ENCODE measurements around the gene FAR2.
"Not testable (repeated sequence)": the region's sequence is repeated elsewhere in the genome, so short reads cannot be mapped to it uniquely, and the experiment has no call there.

The FAR2 gene

DNA sequence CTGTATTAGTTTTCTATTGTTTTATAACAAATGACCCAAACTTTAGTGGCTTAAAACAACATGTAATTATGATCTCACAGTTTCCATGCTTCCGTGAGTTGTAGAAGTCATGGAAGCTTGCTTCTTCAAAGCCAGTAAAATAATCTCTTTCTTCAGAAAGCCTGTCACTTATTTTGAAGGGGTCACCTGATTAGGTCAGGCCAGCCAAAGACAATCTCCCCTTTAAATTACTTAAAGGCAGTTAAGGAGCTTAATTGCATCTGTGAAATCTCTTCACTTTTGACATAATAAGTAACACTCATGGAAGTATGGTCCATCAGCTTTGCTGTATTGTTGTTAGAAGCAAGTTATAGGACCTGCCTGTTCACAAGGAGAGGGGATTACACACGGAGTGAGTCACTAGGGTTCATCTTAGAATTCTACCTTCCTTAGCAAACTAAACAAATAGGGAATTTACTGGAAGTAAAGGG lies 89.8 kb downstream of the FAR2 start:
- no peak for DNase-seq

DNA sequence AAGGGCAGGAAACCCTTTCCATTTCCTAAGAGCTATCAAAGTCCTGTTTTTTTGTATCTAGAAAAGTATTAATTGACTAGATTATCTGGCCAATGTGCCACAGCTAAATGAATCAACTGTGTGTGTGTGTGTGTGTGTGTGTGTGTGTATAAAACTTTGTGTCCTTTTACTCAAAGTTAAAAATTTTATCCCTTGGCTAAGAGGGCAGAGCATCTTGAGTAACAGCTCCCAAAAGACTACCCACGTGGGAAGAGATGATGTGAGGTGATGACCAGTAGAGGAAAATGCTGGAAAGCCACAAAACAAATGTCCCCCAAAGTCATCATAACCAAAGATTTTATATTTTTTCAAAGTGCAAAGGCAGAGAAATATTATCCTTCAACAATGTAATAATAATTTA lies 90.3 kb downstream of the FAR2 start:
- no peak for DNase-seq

DNA sequence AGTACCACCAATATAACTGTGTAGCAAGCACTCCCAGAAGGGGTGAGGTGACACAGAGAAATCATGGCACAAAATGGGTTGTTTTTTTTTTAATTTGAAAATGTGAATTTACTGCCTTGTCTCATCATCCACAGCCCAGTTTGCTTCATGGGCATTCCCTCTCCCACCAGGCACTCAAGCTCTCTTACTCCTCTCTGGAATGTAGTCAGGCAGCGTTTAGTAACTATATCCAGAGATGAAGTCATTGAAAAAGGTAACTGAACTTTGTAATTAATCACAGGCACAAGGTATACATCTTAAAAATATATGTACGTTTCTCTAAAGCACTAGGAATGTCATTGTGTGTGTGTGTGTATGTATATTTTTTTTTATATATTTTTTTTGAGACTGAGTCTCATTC lies 91.4 kb downstream of the FAR2 start:
- DNase-seq: no peak

DNA sequence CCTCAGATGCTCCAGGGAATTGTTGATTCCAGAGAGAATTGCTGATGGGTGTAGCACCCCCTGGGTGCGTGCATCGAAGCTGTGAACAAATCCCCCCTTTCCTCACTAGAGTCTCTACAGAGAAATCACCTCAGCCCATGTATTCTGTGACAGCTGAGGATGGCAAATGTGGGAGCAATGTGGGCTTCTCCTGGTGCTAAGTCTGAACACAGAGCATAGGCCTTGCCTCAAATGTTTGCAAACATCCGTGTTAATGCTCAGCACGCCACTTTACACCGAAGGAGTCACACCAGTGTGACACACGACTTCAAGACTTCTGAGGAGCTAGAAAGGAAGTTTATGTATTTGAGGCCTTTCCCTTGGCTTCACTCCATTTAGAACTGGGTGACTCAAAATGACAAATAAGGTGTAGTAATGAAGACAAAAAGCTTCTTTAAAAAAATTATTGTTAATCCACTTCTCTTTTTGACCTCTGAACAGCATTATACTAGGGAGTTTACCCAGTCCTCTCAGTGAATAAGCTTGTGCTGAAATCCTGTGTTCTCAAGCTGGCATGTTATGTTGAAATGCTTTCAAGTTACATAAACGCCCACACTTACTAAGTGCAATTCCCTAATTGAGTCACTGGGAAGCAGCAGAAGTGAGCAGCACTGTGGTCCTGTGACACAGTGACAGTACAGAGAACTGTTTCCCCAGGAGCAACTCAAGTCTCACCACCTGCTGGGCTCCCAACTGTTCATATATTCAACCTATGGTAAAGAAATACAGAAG lies 92.9 kb downstream of the FAR2 start:
- DNase-seq: peak; percentile 29 to 62

DNA sequence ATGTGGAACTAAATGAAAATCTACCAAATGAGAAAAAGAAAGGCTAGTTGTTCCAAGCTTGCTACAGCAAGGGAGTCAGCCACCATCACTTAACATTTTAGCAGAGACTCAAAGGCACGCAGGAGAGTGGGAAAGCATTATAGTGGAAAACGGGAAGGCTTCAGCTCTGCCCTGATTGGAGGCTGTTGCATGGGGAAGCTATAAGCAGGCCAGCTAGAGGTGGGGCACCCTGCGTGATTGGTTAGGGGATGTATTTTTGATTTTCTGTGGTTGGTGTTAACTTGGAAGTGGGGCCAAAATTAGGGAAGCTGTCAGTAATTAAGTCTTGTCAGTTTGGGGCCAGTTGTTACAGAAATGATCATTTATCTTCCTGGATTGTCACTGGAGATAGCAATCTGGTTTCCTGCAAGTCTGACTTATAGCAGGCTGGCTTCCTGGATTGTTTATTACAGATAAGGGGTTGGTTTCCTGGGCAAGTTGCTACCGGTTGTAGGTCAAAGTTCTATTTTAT lies 93.9 kb downstream of the FAR2 start:
- DNase-seq: peak; percentile 29 to 74

DNA sequence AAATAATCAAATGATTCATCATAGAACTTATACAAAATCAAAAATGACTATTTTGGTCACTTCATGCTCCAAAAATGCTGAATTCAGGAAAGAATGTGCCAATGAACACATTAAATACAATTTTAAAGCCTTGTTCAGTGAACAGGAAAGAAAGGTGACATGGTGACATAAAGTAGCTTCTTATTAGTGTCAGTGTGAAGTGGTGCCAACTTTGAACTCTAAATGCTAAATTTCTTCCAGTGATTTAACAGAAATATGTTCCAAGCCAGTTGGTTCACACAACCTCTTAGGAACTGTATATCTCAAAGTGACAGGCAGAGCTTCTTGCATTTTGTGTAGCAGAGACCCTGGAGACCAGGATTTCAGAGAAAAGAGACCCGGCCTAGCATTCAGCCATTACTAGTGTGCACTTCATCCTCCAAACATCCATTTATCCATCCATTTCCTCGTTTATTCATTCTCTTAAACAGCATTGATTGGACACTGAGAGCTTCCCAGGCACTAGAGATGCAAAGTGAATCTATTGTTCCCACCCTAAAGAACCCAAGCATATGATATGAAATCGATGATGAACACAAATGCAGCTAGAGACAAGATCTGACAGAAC lies 95.2 kb downstream of the FAR2 start:
- peak in 1 of 2 experiments; percentile 34 for DNase-seq

DNA sequence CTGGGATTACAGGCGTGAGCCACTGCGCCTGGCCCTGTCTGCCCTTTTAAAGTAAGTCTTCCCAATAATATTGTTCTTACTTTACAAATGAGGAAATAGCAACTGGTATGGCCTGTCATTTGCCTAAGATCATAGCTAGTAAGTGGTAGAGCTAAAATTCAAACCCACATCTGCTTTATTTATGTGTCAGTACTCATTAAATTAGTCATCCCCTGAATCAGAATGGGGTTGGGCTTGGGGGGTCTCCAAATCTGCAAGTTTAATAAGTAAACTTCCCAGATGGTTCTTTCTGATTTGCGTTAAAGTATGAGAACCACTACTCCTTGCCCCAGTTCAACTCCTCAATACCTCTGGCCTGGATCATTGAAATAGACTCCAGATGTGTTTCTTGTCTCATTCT lies 96.2 kb downstream of the FAR2 start:
- DNase-seq: no peak

DNA sequence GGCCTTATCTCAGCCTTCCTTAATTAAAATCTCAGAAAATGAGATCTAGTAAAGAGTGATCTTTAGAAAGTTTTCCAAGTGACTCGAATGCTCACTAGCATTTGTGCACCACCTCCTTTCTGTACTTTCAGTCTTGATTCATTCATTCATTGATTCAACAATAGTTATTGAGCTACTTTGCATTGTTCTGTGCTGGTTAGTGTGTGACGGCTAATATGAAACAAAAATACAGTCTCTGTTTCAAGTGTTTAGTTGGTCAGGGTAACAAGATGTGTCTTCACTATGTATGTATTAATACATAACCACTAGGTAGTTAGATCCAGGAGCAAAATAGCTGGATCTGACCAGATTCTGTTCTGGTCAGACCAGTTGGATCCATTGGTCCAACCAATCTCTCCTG lies 100.9 kb downstream of the FAR2 start:
- no peak for DNase-seq

DNA sequence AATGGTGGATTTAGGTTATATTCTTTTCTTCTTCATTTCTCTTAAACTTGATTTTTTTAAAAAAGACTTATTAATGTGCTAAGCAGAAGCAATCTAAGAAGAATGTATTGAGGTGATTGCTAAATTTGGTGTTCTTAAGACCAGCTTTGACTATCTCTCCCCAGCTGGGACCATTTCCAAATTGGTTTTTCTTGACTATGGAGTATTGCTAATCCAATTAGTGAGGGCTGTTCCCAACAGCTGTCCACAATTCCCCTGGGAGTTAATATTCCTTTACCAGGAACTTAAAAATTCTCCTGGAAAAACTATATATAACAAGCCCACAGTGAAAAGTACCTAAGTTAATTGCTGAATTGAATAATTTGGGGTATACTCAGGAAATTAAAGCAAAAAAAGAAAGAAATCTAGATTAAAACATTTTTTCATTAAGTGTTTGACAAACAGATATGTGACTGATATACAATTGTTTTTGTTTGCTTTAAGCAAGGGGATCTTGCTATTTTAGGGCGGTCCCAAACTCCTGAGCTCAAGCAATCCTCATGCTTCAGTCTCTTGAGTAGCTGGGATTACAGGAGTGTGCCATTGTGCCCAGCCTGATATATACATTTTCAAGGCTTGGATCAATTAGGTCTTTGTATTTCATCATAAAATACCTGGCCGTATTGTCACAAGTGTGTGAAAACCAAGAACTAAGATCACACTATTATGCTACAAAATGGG lies 105.0 kb downstream of the FAR2 start:
- DNase-seq: peak; percentile 91 to 96

DNA sequence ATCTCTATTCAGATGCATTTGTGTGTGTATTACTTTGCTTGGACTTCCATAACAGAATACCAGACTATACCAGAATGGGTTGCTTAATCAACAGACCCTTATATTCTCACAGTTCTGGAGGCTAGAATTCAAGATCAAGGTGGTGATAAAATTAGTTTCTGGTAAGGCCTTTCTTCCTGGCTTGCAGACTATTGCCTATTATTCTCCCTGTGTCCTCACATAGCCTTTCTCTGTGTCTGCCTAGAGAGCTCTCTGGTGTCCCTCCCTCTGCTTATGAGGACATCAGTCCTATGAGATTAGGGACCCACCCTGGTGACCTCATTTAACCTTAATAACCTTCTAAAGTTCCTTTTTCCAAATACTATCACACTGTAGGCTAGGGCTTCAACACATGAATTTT lies 106.0 kb downstream of the FAR2 start:
- no peak for DNase-seq

DNA sequence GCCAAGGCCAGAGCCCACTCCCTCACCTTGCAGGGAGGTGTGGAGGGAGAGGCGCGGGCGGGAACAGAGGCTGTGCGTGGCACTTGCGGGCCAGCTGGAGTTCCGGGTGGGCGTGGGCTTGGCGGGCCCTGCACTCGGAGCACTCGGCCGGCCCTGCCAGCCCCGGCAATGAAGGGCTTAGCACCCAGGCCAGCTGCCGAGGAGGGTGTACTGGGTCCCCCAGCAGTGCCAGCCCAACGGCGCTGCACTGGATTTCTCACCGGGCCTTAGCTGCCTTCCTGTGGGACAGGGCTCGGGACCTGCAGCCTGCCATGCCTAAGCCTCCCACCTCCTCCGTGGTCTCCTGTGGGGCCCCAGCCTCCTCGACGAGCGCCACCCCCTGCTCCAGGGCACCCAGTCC lies 107.5 kb downstream of the FAR2 start:
- no peak for DNase-seq

DNA sequence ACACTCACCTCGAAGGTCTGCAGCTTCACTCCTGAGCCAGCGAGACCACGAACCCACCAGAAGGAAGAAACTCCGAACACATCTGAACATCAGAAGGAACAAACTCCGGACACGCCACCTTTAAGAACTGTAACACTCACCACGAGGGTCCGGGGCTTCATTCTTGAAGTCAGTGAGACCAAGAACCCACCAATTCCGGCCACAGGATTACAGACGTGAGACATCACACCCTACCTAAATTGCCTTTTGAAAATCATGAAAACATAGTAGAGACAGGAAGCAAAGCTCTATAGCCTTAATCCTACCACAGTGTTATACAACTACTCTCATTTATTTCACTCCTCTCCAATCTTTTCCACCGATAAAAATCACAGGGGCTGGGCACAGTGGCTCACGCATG lies 108.6 kb downstream of the FAR2 start:
- not testable (repeated sequence) for DNase-seq

DNA sequence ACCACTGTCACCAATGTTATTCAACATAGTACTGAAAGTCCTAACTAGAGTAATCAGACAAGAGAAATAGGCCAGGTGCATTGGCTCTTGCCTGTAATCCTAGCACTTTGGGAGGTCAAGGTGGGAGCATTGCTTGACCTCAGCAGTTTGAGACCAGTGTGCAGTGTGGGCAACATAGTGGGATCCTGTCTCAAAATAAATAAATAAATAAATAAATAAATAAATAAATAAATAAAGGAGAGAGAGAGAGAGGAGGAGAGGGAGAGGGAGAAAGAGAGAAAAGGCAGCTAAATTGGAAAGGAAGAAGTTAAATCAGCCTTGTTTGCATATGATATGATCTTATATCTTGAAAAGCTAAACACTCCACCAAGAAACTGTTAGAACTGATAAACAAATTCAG lies 115.3 kb downstream of the FAR2 start:
- no peak for DNase-seq

DNA sequence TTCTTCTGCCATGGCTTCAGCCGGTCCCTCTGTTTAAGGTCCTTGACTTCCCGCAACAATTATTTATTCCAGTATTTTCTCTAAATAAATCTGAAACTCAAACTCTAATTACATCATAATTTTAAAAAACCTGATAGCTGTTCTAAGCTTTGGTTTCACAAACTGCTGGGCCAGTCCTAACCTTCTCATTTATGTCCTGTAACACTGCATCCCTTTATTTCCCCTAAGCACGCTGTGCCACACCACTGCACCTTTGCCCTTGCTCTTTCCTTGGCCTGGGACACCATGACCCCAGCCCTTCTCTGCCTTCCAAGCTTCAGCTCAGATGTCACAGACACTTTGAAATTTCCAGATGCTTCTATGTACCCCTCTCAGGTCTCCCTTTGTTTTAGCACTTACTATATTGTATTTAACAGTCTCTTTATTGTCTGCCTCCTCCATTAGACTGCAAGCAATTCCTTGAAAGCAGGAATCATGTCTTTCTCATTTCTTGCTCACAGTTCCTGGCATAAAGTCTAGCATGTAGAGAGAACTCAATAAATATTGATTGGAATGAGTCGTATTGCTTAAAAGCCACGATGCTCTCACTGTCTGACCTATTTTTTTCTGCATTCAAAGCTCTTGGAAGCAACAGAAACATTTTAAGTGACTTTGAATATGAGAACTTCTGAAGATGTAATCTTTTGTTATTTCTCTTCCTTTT lies 120.8 kb downstream of the FAR2 start:
- no peak for DNase-seq

DNA sequence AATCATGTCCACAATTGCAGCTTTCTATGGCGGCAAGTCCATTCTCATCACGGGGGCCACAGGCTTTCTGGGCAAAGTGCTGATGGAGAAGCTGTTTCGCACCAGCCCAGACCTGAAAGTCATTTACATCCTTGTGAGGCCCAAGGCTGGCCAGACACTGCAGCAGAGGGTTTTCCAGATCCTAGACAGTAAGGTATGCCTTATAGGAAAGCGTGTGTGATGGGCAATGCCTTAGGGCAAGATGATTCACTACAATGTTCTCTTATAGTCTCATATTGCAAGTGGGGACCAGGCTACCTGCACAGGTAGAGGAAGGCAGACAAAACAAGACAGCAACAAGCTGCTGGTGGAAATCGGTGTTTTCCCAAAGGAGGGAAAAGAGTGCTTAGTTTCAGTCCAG lies 121.4 kb downstream of the FAR2 start:
- DNase-seq: no peak

DNA sequence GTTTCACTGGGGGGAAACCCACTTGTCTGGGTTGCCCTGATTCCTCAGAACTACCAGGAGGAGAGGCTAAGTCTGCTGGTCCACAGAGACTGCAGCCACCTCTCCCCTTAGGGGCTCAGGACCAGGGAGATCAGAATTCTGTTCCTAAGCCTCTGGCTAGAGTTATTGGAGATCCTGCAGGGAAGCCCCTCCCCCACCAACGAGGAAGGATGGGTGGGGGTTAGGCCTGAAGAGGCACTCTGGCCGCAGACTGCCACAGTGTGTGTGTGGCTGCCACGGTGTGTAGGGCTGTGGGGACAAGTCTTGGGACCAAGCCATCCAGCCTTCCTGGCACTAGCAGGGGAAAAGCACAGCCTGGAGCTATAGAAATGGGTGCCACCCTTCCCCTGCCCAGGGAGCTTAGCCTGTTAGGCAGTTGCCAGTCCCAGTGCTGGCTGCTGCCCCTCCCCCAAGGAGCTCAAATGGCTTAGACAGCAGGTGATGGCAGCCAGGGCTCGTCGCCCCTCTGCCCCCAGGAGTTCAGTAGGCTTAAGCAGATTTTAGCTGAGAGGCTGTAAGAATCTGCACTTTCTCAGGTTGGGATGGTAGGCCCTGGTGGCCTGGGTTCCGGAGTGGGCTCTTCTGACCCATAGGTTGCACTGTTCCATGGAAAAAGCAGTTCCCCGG lies 124.2 kb downstream of the FAR2 start:
- no peak for DNase-seq

DNA sequence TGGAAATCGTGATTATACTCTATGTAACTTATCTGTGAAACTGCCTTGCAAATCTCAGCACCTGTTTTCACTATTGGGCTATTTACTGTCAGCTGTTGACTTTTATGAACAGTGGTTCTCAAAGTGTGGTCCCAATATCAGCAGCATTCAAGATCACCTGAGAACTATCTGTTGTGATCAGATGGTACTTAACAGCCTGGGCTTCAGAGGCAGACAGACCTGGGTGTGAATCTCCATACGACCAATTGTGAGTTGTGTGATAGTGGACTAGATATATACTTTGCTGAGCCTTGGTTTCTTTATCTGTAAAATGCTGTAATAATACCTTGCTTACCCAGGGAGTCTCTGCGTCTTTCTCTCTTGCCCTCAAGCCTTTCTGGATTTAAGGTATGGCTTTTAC lies 126.8 kb downstream of the FAR2 start:
- no peak for DNase-seq

DNA sequence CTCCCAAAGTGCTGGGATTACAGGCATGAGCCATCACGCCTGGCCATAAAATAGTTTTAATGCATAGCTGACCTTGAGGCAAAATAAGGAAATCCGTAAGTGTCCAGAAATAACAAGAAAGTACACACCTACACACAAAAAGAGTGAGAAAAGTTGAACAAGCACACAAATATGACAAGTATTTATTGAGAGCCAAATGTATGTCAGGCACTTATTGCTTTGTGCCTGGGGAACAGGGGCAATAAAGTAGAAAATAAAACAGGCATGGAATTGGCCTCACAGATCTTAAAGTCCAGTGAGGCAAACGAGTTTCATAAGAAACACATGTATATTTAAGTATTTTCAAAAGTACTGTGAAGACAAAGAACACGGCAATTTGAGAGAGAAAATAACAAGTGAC lies 128.2 kb downstream of the FAR2 start:
- no peak for DNase-seq

DNA sequence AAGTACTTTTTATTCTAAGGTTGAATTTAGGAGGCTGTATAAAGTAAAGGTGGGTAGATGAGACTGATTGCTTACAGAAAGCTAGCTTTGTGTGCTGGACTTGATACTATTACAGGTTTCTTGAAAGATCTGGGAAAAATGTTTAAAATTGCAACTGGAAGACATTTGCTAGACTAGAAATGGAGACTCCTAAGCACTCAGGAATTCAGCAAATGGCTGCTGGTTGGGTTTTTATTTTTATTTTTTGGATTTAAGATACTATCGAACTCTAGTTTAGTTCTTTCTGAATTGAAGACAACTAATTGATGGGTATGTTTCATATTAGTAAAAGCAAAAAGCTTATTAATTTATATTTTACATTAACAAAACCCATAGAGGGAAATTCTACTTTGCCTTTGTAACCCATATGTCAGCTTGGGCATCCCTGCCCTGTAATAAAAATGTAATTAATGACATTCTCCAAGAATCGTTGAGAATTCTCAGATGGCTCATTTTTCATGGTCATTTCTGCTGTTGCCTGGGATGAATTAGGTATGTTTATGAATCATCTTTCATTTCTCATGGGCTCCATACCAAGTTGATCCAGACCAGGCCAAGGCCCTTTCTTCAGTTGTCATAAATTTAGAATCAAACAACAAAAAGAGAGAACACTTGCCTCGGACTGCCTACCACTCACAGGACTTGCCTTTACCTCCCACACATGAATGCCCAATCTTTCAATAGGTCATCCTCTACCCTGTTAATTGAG lies 129.8 kb downstream of the FAR2 start:
- DNase-seq: peak; percentile 25 to 76

DNA sequence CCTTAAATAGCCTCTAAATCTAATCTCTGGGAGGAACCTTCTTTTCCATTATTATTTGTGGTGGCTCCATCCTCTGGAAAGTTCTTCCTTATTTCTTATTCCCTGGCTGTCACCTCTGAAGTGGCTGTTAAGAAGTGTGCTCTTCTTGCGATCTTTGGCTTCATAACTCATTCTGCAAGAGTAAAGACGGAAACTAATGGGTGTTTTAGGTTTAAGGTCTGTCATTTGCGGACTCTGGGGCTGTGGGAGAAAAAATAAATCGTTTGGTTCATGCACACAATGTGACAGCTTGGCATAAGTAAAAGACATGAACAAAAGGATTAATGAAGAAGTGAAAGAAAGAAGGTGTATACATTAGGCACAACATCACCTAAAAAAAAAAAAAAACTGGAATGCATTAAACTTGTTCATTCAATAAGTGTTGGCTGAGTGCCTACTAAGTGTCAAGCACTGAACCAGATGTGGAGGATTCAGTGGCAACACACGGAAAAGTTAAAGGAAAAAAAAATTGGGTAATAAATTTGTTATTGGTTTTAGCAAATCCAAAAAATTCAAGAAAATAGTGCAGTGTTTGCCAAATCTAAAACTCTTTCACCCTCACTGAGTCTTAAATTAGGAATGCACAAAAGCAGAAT lies 132.4 kb downstream of the FAR2 start:
- DNase-seq: peak in 1 of 2 experiments; percentile 15

All from NCI-H446 (cell line).